ENCODE data around the gene KRTAP10-12.

KRTAP10-12 gene

GRCh38 chr21:44686000-44686781, 10.8 kb upstream of the KRTAP10-12 start:
- TF ChIP-seq GATA2 (IDR thresholded peaks at IDR 0.05; ENCODE audit: low read depth, low read length) (no peak), GATA3 (IDR thresholded peaks at IDR 0.05; ENCODE audit: low read depth, low read length) (no peak)

- TF ChIP-seq GATA3 (IDR thresholded peaks at IDR 0.05; ENCODE audit: low read depth, low read length) (no peak), GATA2 (IDR thresholded peaks at IDR 0.05; ENCODE audit: low read depth, low read length) (no peak)
These were observed 10.0 kb upstream of the KRTAP10-12 start for GRCh38 chr21:44686843-44687561.

GRCh38 chr21:44687671-44688070, 9.3 kb upstream of the KRTAP10-12 start:
- no peak for TF ChIP-seq GATA2 (IDR thresholded peaks at IDR 0.05; ENCODE audit: low read depth, low read length)

GRCh38 chr21:44691686-44692085, 5.3 kb upstream of the KRTAP10-12 start:
- TF ChIP-seq GATA2 (IDR thresholded peaks at IDR 0.05; ENCODE audit: low read depth, low read length) (no peak), GATA3 (IDR thresholded peaks at IDR 0.05; ENCODE audit: low read depth, low read length) (no peak)

- TF ChIP-seq GATA2 (IDR thresholded peaks at IDR 0.05; ENCODE audit: low read depth, low read length) = no peak
- no peak for TF ChIP-seq GATA3 (IDR thresholded peaks at IDR 0.05; ENCODE audit: low read depth, low read length)
These were observed 4.0 kb upstream of the KRTAP10-12 start for GRCh38 chr21:44692798-44693512.

GRCh38 chr21:44694776-44695175, 2.2 kb upstream of the KRTAP10-12 start:
- TF ChIP-seq GATA3 (IDR thresholded peaks at IDR 0.05; ENCODE audit: low read depth, low read length) = no peak
- no peak for TF ChIP-seq GATA2 (IDR thresholded peaks at IDR 0.05; ENCODE audit: low read depth, low read length)

- TF ChIP-seq GATA2 (IDR thresholded peaks at IDR 0.05; ENCODE audit: low read depth, low read length) (no peak), GATA3 (IDR thresholded peaks at IDR 0.05; ENCODE audit: low read depth, low read length) (no peak)
These were observed 1.8 kb upstream of the KRTAP10-12 start for GRCh38 chr21:44695184-44695583.

- TF ChIP-seq GATA3 (IDR thresholded peaks at IDR 0.05; ENCODE audit: low read depth, low read length) = no peak
- no peak for TF ChIP-seq GATA2 (IDR thresholded peaks at IDR 0.05; ENCODE audit: low read depth, low read length)
These were observed 1.3 kb upstream of the KRTAP10-12 start for GRCh38 chr21:44695641-44696040.

GRCh38 chr21:44696572-44696971, 400 bp upstream of the KRTAP10-12 start:
- TF ChIP-seq GATA3 (IDR thresholded peaks at IDR 0.05; ENCODE audit: low read depth, low read length) = no peak
- no peak for TF ChIP-seq GATA2 (IDR thresholded peaks at IDR 0.05; ENCODE audit: low read depth, low read length)

- no peak for TF ChIP-seq GATA3 (IDR thresholded peaks at IDR 0.05; ENCODE audit: low read depth, low read length)
- TF ChIP-seq GATA2 (IDR thresholded peaks at IDR 0.05; ENCODE audit: low read depth, low read length) = no peak
These were observed 1.1 kb downstream of the KRTAP10-12 start for GRCh38 chr21:44697811-44698734.

GRCh38 chr21:44699502-44700001, 2.6 kb downstream of the KRTAP10-12 start:
- no peak for TF ChIP-seq GATA3 (IDR thresholded peaks at IDR 0.05; ENCODE audit: low read depth, low read length)
- no peak for TF ChIP-seq GATA2 (IDR thresholded peaks at IDR 0.05; ENCODE audit: low read depth, low read length)

- TF ChIP-seq GATA3 (IDR thresholded peaks at IDR 0.05; ENCODE audit: low read depth, low read length) (no peak), GATA2 (IDR thresholded peaks at IDR 0.05; ENCODE audit: low read depth, low read length) (no peak)
These were observed 3.4 kb downstream of the KRTAP10-12 start for GRCh38 chr21:44700101-44701022.
